SIG-M5 treated with dmso at 0.1 percent for 504 hours (cell line): Measurements from ENCODE around the gene FTCD.
"Not testable (repeated sequence)": the region's sequence is repeated elsewhere in the genome, so short reads cannot be mapped to it uniquely, and the experiment has no call there.

ENCODE experiments used
- DNase-seq: peaks from one replicate; lab custom pipeline; 2025; ENCODE audit not compliant: unreplicated experiment; lab: John Stamatoyannopoulos, UW

Gene FTCD

GRCh38 chr21:46140352-46141003 is 14.9 kb downstream of the FTCD start:
- not testable (repeated sequence) for DNase-seq

DNA sequence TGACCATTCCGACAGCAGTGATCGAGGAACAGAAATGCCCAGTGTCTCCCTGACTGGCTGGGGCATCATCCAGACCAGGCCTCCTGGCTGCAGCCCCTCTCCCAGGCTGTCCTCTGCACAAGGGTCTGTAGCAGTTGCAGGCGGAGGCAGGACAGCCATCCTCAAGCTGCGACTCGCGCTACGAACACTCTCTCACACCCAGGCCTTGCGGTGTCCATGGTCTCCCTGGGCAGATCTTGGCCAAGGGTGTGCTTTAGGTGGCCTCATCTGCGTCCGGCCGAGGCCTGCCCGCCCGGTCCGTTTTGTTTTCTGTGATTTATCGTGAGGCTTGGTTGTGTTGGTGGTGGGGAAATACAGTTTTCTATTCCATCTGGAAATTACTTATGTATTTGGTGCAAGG is 15.7 kb downstream of the FTCD start:
- no peak for DNase-seq

GRCh38 chr21:46138383-46138970 is 16.9 kb downstream of the FTCD start:
- no peak for DNase-seq

GRCh38 chr21:46137908-46138307 is 17.5 kb downstream of the FTCD start:
- DNase-seq: no peak

- DNase-seq: no peak
Observed at GRCh38 chr21:46136739-46137349, 18.5 kb downstream of the FTCD start.

- DNase-seq: no peak
Observed at GRCh38 chr21:46135782-46136395, 19.5 kb downstream of the FTCD start.

DNA sequence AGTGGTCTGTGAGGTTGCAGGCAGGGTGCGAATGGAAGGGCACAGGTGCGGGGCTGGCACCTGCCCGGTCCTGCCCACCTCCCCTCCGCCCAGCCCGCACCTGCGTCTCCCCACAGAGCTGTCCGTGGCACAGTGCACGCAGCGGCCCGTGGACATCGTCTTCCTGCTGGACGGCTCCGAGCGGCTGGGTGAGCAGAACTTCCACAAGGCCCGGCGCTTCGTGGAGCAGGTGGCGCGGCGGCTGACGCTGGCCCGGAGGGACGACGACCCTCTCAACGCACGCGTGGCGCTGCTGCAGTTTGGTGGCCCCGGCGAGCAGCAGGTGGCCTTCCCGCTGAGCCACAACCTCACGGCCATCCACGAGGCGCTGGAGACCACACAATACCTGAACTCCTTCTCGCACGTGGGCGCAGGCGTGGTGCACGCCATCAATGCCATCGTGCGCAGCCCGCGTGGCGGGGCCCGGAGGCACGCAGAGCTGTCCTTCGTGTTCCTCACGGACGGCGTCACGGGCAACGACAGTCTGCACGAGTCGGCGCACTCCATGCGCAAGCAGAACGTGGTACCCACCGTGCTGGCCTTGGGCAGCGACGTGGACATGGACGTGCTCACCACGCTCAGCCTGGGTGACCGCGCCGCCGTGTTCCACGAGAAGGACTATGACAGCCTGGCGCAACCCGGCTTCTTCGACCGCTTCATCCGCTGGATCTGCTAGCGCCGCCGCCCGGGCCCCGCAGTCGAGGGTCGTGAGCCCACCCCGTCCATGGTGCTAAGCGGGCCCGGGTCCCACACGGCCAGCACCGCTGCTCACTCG is 23.3 kb downstream of the FTCD start:
- DNase-seq: no peak

- DNase-seq: no peak
Observed at GRCh38 chr21:46131588-46131837, 23.9 kb downstream of the FTCD start.

DNA sequence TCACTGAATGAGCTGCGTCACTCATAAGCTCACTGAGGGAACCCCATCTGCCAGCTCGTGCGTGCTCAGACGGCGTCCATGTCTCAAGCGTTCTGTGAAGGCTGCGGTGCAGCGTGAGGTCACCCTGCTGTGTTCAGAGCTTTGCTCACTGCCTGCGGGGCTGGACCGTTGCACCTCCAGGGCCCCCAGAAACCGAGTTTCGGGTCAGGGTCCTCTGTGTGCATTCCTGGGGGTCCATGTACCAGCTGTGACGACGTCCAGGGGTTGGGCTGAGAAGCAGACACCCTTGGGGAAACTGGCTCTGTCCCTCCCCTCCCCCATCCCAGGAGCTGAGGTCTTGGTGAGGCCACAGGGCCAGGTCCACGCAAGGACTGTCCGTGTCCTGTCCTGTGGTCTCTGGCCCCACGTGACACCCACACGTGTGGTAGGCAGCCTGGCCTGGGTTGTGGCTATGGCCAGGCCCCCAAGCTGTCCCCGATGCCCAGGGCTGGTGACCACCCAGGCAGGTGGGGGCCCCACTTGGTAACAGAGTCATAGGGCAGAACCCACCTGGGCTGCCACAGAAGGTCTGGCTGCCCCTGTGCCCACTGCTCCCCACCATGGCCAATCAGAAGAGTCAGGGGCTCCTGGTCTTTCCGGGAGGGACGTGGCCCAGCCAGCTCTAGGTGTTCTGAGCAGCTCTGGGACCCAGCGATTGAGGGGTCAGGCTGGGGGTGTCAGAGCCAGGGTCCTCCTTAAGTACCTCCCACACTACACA is 24.4 kb downstream of the FTCD start:
- no peak for DNase-seq

GRCh38 chr21:46129846-46130651 is 25.3 kb downstream of the FTCD start:
- no peak for DNase-seq

DNA sequence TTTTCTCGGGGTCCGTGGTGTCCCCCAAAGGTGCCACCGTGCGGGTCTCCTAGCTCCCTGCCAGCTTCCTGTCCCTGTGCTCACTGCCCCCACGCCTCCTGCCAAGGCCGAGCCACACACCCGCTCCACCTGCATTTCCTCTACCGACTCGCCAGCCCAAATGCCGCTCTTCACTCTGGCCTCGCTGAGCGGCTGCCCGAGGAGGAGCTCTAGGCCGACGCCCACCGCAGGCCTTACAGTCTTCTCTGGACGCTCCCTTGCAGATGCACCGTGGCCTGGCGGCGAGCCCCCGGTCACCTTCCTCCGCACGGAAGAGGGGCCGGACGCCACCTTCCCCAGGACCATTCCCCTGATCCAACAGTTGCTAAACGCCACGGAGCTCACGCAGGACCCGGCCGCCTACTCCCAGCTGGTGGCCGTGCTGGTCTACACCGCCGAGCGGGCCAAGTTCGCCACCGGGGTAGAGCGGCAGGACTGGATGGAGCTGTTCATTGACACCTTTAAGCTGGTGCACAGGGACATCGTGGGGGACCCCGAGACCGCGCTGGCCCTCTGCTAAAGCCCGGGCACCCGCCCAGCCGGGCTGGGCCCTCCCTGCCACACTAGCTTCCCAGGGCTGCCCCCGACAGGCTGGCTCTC is 26.3 kb downstream of the FTCD start:
- no peak for DNase-seq

GRCh38 chr21:46128106-46128932 is 27.1 kb downstream of the FTCD start:
- DNase-seq: no peak

DNA sequence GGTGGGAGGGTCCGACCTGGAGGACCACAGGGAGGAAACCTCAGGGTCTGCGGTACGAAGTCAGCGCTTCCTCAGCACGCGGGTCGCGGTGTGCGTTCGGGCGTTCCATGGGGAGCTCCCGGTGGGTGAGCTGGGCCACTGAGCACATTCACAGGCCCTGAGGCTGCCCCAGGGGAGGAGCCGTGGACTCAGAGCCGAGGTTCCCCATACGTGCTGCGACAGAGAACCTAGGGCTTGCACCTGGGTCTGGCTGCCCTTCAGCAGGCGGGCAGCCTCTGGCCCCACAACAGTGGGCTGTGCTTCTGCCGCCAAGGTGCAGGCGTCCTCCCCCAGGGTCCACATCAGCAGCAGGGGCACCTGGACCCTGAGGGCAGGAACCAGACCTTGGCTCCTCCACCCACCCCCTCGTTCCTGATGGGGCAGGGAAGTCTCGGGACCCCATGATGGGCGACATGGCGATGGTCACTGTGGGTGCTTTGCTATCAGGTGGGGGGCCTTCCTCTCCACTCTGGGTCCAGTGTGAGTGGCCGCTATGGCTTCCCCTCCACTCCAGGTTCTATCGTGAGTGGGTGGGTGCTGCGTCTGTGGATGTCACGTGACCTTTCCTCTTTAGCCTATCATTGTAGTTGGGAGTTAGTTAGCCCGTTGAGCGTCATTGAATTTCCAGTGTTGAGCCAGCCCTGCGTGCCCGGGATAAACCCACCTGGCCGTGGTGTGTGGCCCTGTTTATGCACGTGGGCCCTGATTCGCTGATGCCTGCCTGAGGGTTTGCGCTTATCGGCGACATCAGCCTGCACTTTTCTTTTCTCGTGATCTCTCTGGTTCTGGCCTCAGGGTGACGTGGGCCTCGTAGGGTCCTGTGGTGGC is 27.9 kb downstream of the FTCD start:
- no peak for DNase-seq

DNA sequence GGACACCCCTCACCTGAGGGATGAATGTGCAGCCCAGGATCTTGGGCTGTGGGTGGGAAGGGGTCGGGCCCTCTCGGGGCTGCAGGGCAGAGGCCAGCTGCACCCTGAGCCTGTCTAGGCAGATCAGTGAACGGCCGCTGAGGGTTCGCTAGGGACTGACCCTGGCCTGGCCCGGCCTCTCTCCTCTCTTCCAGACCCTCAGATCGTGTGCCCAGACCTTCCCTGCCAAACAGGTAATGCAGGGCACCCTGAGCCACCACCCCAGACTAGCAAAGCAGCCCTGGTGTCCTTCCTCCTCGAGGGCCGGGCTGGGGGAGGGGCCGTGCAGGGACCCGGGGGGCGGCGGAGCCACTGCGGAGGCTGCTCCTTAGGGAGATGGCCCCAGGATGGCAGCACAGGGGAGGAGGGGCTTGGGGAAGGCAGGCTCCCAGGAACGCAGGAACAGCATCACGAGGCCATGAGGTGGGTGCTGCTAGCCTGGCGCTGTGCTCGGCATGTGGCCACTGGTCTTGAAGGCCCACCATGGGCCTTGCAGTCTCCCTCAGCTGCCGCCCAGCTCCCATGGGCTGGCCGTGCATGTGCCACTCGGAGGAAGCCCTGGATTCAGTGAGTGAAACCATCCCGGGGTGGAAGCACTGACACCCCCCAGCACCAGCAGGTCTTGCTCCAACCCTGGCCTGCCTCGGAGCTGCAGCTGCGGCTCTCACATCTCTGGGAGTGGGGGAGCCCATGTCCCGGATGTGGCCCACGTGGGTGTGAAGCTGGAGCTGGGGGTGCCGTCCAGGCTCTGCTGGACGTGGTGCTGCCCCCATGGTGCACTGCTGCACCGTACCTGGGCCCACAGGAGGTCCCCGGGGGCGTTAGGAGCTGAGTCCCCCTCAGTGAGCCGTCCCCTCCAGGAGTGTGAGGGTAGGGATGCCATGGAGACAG is 28.8 kb downstream of the FTCD start:
- no peak for DNase-seq

DNA sequence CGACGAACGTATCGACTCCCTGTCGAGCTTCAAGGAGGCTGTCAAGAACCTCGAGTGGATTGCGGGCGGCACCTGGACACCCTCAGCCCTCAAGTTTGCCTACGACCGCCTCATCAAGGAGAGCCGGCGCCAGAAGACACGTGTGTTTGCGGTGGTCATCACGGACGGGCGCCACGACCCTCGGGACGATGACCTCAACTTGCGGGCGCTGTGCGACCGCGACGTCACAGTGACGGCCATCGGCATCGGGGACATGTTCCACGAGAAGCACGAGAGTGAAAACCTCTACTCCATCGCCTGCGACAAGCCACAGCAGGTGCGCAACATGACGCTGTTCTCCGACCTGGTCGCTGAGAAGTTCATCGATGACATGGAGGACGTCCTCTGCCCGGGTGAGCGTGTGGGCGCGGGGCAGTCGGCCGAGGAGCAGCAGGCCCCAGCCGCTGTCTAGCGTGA is 29.5 kb downstream of the FTCD start:
- no peak for DNase-seq

DNA sequence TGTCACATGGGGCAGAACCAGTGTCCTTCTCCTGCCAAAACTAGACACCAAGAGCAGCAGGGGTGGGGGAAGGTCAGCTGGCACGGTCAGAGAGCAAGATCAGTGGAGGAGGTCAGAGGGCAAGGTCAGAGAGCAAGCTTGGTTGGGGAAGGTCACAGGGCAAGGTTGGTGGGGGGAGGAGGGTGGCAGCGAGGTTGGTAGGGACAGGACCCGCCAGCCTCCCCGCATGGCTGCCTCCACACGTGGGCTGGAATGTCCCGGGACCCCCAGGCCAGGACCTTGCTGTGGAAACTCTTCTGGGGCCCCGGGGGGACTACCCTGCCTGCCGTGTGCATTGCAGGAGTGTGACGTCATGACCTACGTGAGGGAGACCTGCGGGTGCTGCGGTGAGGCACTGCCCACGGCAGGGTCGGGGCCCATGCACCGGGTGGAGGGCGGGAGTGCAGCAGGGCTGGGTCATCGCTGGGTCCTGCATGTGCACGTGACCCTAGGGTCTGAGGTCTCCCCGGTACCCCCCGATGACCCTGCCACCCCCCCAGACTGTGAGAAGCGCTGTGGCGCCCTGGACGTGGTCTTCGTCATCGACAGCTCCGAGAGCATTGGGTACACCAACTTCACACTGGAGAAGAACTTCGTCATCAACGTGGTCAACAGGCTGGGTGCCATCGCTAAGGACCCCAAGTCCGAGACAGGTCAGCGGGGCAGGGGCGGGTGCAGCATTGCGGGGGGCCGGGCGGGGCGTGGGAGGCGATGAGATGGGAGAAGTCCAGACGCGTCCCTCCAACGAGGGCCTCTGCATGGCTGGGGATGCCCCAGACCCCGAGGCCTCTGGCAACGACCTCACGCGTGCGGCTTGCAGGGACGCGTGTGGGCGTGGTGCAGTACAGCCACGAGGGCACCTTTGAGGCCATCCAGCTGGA is 30.2 kb downstream of the FTCD start:
- DNase-seq: no peak
